GM10266 (cell line): Measurements from ENCODE around the gene DAB2IP.

Source experiments
- DNase-seq: peaks from one replicate; pipeline ENCODE4 v3.0.0; 2012; ENCODE audit errors: extremely low spot score
- TF ChIP-seq, protein P1 (sequence below): IDR thresholded peaks from 2 replicates; pipeline ENCODE4 v1.5.1; 2012; ENCODE audit warnings: mild to moderate bottlenecking, low read depth; ENCODE audit not compliant: control insufficient read depth, insufficient read depth; ENCODE audit errors: missing control alignments

The DAB2IP gene

DNA sequence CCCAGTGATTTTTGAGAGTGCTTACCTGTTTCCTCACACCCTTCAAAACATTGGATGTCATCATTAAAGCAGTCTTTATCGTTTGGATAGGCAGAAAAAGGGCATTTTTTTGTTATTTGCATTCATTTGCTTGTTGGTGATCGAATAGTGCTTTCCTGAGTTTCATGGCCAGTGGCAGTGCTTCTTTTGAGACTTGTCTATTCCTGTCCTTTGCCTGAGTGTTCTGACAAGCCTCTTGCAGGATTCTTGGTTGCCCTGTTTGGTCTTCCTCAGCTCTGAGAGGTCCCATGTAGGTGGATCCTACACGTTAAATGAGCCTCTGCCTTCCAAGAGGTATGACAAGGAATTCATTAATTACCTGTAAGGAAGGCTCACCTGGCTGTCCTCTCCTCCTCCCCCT is 52.8 kb downstream of the DAB2IP start:
- TF ChIP-seq, protein P1, sequence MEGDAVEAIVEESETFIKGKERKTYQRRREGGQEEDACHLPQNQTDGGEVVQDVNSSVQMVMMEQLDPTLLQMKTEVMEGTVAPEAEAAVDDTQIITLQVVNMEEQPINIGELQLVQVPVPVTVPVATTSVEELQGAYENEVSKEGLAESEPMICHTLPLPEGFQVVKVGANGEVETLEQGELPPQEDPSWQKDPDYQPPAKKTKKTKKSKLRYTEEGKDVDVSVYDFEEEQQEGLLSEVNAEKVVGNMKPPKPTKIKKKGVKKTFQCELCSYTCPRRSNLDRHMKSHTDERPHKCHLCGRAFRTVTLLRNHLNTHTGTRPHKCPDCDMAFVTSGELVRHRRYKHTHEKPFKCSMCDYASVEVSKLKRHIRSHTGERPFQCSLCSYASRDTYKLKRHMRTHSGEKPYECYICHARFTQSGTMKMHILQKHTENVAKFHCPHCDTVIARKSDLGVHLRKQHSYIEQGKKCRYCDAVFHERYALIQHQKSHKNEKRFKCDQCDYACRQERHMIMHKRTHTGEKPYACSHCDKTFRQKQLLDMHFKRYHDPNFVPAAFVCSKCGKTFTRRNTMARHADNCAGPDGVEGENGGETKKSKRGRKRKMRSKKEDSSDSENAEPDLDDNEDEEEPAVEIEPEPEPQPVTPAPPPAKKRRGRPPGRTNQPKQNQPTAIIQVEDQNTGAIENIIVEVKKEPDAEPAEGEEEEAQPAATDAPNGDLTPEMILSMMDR = no peak
- DNase-seq = no peak

DNA sequence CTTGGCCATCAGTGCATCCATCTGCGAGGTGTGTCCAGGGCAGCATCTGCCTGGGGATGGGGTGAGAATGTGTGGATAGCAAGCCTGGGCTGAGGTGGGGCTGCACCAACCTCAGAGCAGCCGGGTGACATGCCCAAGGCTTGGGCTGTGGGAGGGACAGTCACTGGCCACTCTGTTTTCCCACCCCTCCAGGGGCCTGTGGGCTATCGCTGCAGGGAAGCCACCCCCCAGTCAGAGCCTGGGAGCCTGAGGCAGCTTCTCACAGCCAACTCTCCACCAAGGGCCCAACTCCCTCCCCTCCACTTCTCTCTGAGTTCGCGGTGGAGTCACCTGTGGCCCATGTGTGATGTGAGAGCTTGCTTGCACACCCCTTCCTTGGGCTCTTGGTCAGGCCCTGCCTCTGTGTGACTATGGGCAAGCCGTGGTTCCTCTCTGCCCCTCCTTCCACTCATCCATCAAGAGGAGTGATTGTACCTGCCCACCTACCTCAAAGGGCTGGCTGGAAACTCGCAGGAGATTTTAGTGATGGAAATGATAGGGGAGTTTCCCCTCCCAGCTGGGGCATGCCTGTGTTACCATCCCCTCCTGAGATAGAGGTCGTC is 54.8 kb downstream of the DAB2IP start:
- TF ChIP-seq, protein P1 = no peak

DNA sequence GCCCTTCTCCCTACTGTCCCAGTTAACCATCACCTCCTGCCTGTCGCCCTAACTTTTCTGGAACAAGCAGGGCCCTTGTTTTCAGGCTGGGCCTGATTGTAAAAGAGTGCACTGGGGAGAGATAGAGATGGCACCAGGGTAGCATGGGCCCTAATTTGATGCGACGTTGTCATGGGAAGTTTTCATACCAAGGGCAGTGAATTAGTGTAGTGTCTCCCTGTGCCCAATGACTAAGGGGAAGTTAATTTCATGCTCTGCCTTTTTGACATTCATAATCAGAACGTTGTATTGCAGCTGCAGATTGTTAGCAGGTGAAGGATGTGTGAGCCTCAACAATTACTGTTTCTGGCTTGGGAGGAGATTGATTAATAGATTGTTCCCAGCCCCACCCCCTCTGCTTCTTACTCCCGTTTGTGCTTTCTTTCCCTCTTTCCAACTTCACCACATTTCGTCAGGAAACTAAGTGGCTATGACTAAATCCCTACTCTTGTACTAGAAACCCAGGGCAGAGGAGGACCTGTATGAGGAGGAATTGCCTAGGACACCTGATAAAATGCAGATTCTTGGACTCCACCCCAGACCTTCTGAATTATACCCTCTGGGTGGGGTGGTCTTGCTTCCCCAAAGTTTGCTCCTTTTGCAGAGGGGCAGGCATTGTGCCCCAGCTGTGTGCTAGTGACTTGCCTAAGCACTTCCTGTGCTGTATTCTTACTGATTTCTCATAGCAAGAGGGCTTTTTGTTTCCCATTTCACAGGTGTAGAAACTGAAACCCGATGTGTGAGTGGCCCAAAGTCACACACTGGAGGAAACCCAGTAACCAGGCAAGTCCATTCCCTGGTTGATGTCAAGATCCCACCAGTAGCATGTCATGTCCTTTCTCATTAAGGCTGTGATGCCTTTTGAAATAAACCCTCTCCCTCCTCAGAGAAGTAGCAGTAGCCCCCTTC is 56.3 kb downstream of the DAB2IP start:
- TF ChIP-seq, protein P1 = no peak

More for the DNA sequence above, 54.8 kb downstream of the DAB2IP start:
- DNase-seq = no peak

DNA sequence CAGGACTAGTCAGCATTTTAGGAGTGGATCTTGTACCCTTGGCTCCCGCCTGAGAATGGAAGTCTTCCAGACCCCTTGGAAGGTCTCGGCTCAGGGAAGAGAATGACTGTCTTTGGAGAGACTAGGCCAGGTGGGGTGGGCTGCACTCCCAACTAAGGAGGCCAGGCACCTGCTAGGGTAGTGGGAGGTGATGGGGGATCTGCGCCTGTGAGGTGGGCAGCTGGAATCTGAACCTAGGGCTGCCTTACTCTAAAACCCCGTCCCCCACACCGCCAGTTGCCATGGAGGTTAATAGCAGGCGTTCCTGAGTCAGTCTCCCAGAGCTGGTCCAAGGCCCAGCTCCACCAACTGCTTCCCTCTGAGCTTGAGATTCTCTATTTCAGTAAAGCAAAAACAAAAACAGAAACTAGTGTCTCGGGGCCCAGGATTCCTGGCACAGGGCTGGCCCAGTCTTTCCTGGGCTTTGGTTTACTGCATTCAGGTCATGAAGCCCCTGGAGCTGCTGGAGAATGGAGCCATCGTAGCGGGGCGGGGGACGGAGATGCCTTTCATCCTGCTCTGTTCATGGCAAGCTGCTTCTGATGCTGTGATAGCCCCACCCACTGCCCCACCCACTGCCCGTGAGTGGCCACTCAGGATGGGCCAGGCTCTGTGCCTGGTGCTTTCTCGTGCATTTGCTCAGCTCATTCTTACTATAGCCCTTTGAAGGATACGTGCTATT is 57.5 kb downstream of the DAB2IP start:
- TF ChIP-seq, protein P1 = no peak
- DNase-seq = no peak

More for the DNA sequence above, 56.3 kb downstream of the DAB2IP start:
- DNase-seq = peak; percentile 70

DNA sequence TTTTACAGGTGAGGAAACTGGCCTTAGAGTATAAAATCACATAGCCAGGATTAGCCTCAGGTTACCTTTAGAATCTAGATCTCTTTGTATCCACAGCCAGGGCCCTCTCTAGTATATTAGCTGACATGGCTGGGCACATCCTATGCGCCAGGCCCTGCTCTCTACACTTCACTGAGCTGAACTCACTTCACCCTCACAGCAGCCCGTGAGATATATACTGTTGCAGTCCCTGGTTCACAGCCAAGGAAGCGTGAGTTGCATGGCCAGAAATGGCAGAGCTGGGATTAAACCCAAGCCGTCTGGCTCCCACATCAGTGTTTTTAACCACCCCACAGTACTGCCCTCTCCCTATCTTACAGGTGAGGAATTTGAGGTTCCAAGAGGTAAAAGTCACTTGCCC is 58.4 kb downstream of the DAB2IP start:
- no peak for DNase-seq
- TF ChIP-seq, protein P1 = no peak

DNA sequence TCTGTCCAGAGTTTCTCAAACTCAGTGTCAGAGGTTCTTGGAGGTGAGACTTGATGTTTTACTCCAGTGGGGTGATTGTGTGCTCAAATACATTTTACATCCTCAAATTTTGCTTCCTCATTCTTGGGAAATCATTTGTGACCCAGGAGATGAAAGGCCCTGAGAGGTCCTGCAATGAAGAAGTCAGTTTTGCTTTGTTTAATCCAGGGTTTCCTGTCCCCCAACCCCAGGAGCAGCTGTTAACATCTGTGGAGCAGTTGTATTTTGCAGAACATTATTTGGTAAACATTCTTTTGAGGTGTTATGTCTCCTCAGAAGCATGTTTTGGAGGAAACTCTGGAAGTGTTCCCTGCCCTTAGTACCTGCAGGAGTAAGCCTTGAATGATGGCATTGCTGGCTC is 59.8 kb downstream of the DAB2IP start:
- TF ChIP-seq, protein P1 = no peak
- no peak for DNase-seq
